ENCODE results near the gene OR2J2.

DNA sequence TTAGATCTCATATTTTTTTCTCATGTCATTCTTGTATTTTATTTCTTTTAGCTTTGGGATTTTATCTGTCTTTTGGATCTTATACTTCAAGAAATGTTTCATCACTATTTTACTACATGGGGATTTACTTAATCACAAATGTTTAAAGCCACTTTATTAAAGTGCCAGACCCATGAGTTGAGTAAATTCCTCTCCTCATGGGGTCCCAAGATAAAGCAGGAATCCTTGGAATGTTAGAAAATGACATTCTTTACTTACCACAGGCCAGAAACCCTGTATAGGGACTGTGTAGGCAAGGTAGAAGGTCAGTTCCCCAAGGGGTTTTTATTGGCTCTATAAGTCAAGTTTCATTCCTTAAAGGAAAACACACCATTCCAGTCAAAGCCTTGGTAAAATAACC is 28.4 kb upstream of the OR2J2 start:
- no peak for TF ChIP-seq POLR2A (IDR thresholded peaks at IDR 0.05)
- TF ChIP-seq CTCF (IDR thresholded peaks at IDR 0.05) = no peak

Measured in body of pancreas (tissue), 4 donors.